Measurements from ENCODE around the gene ST7.

- no peak for TF ChIP-seq CTCF (IDR thresholded peaks at IDR 0.05; ENCODE audit: insufficient read depth, low read depth, low read length)
- TF ChIP-seq EZH2 (IDR thresholded peaks at IDR 0.05; ENCODE audit: insufficient read depth, low read length): no peak
These were observed 30.8 kb upstream of the ST7 start for GRCh38 chr7:116922545-116922944.
